Activated CD4-positive, alpha-beta T cell treated with anti-CD3 and anti-CD28 coated beads for 36 hours (primary cell): Measurements from ENCODE around the gene CCNB1IP1. TPM values are rescaled to one million over a fixed set of nuclear protein-coding genes. Genes with fewer than 3 reads are reported as not detected.
A peak's percentile ranks its signal among the peaks of the same experiment; 100 is the strongest.
"Not testable (repeated sequence)": the region's sequence is repeated elsewhere in the genome, so short reads cannot be mapped to it uniquely, and the experiment has no call there.

Experiments used
- ATAC-seq: fragments of 200-7000 bp; cut with Tn5 transposase; one replicate; pipeline ENCODE4 v1.10.0; 2021; ENCODE audit warnings: mild to moderate bottlenecking, moderate library complexity
- CTCF ChIA-PET: fragments of 350-600 bp; sonication (Branson Sonifier 250); formaldehyde crosslinking; loops from one replicate; lab custom pipeline; 2021; ENCODE audit warnings: antibody characterized with exemption; lab: Charles Lee
- POLR2A ChIA-PET: fragments of 350-600 bp; sonication (Branson Sonifier 250); formaldehyde crosslinking; loops from one replicate; lab custom pipeline; 2021; ENCODE audit warnings: antibody characterized with exemption, inconsistent platforms; lab: Charles Lee
- DNase-seq: peaks from one replicate; pipeline ENCODE4 v3.0.0-alpha.2; 2020
- H3K27ac Mint-ChIP-seq: one replicate; pipeline ENCODE4 v1.8.0; 2021; ENCODE audit warnings: mixed read lengths
- H3K27me3 Mint-ChIP-seq: one replicate; pipeline ENCODE4 v1.8.0; 2021; ENCODE audit warnings: mixed read lengths
- H3K36me3 Mint-ChIP-seq: one replicate; pipeline ENCODE4 v1.8.0; 2021; ENCODE audit warnings: low read depth, mixed read lengths
- H3K4me1 Mint-ChIP-seq: one replicate; pipeline ENCODE4 v1.8.0; 2021; ENCODE audit warnings: mixed read lengths
- H3K4me3 Mint-ChIP-seq: one replicate; pipeline ENCODE4 v1.8.0; 2021; ENCODE audit warnings: mild to moderate bottlenecking, moderate library complexity, mixed read lengths
- H3K9me3 Mint-ChIP-seq: one replicate; pipeline ENCODE4 v1.8.0; 2021; ENCODE audit warnings: low read depth, mixed read lengths
- intact Hi-C, 2 experiments: fragments of 100-400 bp; cut with DNase I in 1 of 2; cut with micrococcal nuclease in 1 of 2; formaldehyde crosslinking; loops; one replicate each; pipeline versions ENCODE4 v1.14.2 to v1.15.1; 2022 to 2024; cut with DNase I, micrococcal nuclease
- total RNA-seq, 2 experiments: library from RNA; stranded (reverse); gene quantifications; one replicate each; pipeline ENCODE4 v1.2.3, GENCODE V29; 2021

The CCNB1IP1 gene
- total RNA-seq, 2 experiments from 2014 or later = 57.4 to 67.0 TPM

- DNase-seq = peak; percentile 92
- POLR2A ChIA-PET = no interaction called here
- intact Hi-C loops = loop anchor here in 1 of 2 experiments (1.0 to 2.0 kb wide), 3 partner anchors 27 to 305 kb away; partner anchors contain the start of genes CCNB1IP1 and PARP2
- H3K9me3 Mint-ChIP-seq = no peaks in the 10 kb centered on the region
- CTCF ChIA-PET = interaction anchor here (0.7 to 2.2 kb wide), 10 partner anchors 10 to 331 kb away, joined by 3 to 13 read pairs (median 4); partner anchors contain the start of genes OR11H4 and PARP2
- H3K36me3 Mint-ChIP-seq = peaks cover 9% of the 10 kb centered on the region
- peak within 1 kb of the TSS; percentile 82 for H3K27ac Mint-ChIP-seq
- H3K4me1 Mint-ChIP-seq = peaks cover 23% of the 10 kb centered on the region
- H3K27me3 Mint-ChIP-seq = no peaks in the 10 kb centered on the region
- peak; percentile 98 for ATAC-seq
- H3K4me3 Mint-ChIP-seq = peak within 1 kb of the TSS; percentile 82
These were observed 27.6 kb downstream of the CCNB1IP1 start, which contains the start of gene TTC5 for GRCh38 chr14:20305265-20306078. Gene TTC5, minus strand, starts transcription at chr14:20305951. Its CDS starts 14 bp downstream, at chr14:20305937.

GRCh38 chr14:20302042-20302755, 30.9 kb downstream of the CCNB1IP1 start:
- H3K27me3 Mint-ChIP-seq = no peaks in the 10 kb centered on the region
- DNase-seq (no peak), ATAC-seq (no peak)
- POLR2A ChIA-PET = no interaction called here
- H3K27ac Mint-ChIP-seq = no peak overlapping the region
- H3K9me3 Mint-ChIP-seq = no peaks in the 10 kb centered on the region
- intact Hi-C loops = no loop called here
- CTCF ChIA-PET = no interaction called here
- H3K36me3 Mint-ChIP-seq = peaks cover 23% of the 10 kb centered on the region
- peaks cover 23% of the 10 kb centered on the region for H3K4me1 Mint-ChIP-seq
- H3K4me3 Mint-ChIP-seq = no peak overlapping the region

- Mint-ChIP-seq H3K4me1 (peaks cover 2% of the 10 kb centered on the region), H3K36me3 (peaks cover 44% of the 10 kb centered on the region)
- peak; percentile 8 for DNase-seq
These were observed 38.0 kb downstream of the CCNB1IP1 start for GRCh38 chr14:20295067-20295466.

GRCh38 chr14:20294636-20295035, 38.4 kb downstream of the CCNB1IP1 start:
- Mint-ChIP-seq H3K4me3 (no peak overlapping the region), H3K27ac (no peak overlapping the region), H3K9me3 (no peaks in the 10 kb centered on the region), H3K36me3 (peaks cover 45% of the 10 kb centered on the region), H3K27me3 (no peaks in the 10 kb centered on the region), H3K4me1 (peaks cover 2% of the 10 kb centered on the region)
- ChIA-PET POLR2A (interaction anchor here (0.6 kb wide), 1 partner anchor 33 kb away, joined by 3 read pairs; no protein-coding TSS in a partner anchor), CTCF (interaction anchor here (1.9 kb wide), 1 partner anchor 11 kb away, joined by 7 read pairs; the partner anchor contains the start of gene TTC5)
- no peak for ATAC-seq
- DNase-seq = no peak
- intact Hi-C loops = no loop called here

More at GRCh38 chr14:20295067-20295466, 38.0 kb downstream of the CCNB1IP1 start:
- ChIA-PET POLR2A (interaction anchor here (0.6 kb wide), 1 partner anchor 34 kb away, joined by 3 read pairs; no protein-coding TSS in a partner anchor), CTCF (interaction anchor here (1.9 kb wide), 1 partner anchor 11 kb away, joined by 7 read pairs; the partner anchor contains the start of gene TTC5)
- no peaks in the 10 kb centered on the region for H3K9me3 Mint-ChIP-seq
- peak; percentile 19 for ATAC-seq
- H3K4me3 Mint-ChIP-seq = no peak overlapping the region
- H3K27ac Mint-ChIP-seq = no peak overlapping the region
- H3K27me3 Mint-ChIP-seq = no peaks in the 10 kb centered on the region
- intact Hi-C loops = no loop called here

GRCh38 chr14:20281998-20282397, 51.1 kb downstream of the CCNB1IP1 start:
- peaks cover 70% of the 10 kb centered on the region for H3K36me3 Mint-ChIP-seq
- H3K9me3 Mint-ChIP-seq, DNase-seq, H3K27ac Mint-ChIP-seq, intact Hi-C loops, H3K27me3 Mint-ChIP-seq, CTCF ChIA-PET, POLR2A ChIA-PET, ATAC-seq, H3K4me3 Mint-ChIP-seq: not testable (repeated sequence)
- peaks cover 15% of the 10 kb centered on the region for H3K4me1 Mint-ChIP-seq

DNA sequence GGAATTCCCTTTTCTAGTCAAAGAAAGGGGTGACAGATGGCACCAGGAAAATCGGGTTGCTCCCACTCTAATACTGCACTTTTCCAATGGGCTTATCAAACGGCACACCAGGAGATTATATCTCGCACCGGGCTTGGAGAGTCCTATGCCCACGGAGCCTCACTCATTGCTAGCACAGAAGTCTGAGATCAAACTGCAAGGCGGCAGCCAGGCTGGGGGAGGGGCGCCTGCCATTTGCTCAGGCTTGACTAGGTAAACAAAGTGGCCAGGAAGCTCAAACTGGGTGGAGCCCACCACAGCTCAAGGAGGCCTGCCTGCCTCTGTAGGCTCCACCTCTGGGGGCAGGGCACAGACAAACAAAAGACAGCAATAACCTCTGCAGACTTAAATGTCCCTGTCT, 52.8 kb downstream of the CCNB1IP1 start:
- POLR2A ChIA-PET, H3K4me3 Mint-ChIP-seq, H3K27ac Mint-ChIP-seq, intact Hi-C loops, DNase-seq, ATAC-seq, H3K27me3 Mint-ChIP-seq, CTCF ChIA-PET: not testable (repeated sequence)
- peaks cover 68% of the 10 kb centered on the region for H3K36me3 Mint-ChIP-seq
- peaks cover 15% of the 10 kb centered on the region for H3K4me1 Mint-ChIP-seq
- peaks cover 13% of the 10 kb centered on the region for H3K9me3 Mint-ChIP-seq

DNA sequence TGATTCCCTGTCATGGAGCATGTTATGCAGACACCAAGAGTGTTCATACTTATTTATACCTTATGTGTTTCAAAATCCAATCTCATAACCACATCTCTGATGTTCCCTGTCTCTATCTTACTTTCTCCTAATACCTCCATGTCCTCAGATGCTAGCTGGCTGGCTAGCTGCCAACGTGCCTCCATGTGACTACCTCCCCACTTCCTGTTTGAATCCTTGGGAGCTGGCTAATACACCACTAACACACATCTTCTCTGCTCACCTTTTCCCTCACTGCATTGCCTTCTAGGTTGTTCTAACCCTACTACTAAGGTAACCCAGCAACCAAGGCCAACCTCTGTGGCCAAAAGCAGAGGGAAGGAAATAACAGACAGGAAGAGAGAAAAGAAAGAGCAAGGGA, 54.7 kb downstream of the CCNB1IP1 start:
- peak; percentile 17 for DNase-seq
- POLR2A ChIA-PET = interaction anchor here (0.6 kb wide), 1 partner anchor 116 kb away, joined by 4 read pairs; no protein-coding TSS in a partner anchor
- H3K27me3 Mint-ChIP-seq = no peaks in the 10 kb centered on the region
- ATAC-seq = no peak
- no peak overlapping the region for H3K4me3 Mint-ChIP-seq
- H3K36me3 Mint-ChIP-seq = peaks cover 69% of the 10 kb centered on the region
- H3K9me3 Mint-ChIP-seq = peaks cover 24% of the 10 kb centered on the region
- intact Hi-C loops = no loop called here
- no peak overlapping the region for H3K27ac Mint-ChIP-seq
- H3K4me1 Mint-ChIP-seq = peaks cover 15% of the 10 kb centered on the region
- CTCF ChIA-PET = no interaction called here

- ChIA-PET POLR2A (no interaction called here), CTCF (no interaction called here)
- no peak for ATAC-seq
- H3K9me3 Mint-ChIP-seq = peaks cover 30% of the 10 kb centered on the region
- H3K27ac Mint-ChIP-seq = no peak overlapping the region
- no peaks in the 10 kb centered on the region for H3K27me3 Mint-ChIP-seq
- peaks cover 15% of the 10 kb centered on the region for H3K4me1 Mint-ChIP-seq
- no peak for DNase-seq
- no peak overlapping the region for H3K4me3 Mint-ChIP-seq
- intact Hi-C loops = no loop called here
- H3K36me3 Mint-ChIP-seq = peaks cover 65% of the 10 kb centered on the region
These were observed 55.7 kb downstream of the CCNB1IP1 start for GRCh38 chr14:20277409-20277808.

- ChIA-PET POLR2A (no interaction called here), CTCF (interaction anchor here (0.6 kb wide), 1 partner anchor 334 kb away, joined by 3 read pairs; no protein-coding TSS in a partner anchor)
- no peak overlapping the region for H3K27ac Mint-ChIP-seq
- DNase-seq (no peak), ATAC-seq (no peak)
- peaks cover 34% of the 10 kb centered on the region for H3K9me3 Mint-ChIP-seq
- H3K4me1 Mint-ChIP-seq = peaks cover 6% of the 10 kb centered on the region
- no peak overlapping the region for H3K4me3 Mint-ChIP-seq
- intact Hi-C loops = no loop called here
- H3K36me3 Mint-ChIP-seq = peaks cover 46% of the 10 kb centered on the region
- no peaks in the 10 kb centered on the region for H3K27me3 Mint-ChIP-seq
These were observed 59.0 kb downstream of the CCNB1IP1 start for GRCh38 chr14:20274062-20274461.

- peaks cover 14% of the 10 kb centered on the region for H3K36me3 Mint-ChIP-seq
- ATAC-seq, H3K27ac Mint-ChIP-seq, intact Hi-C loops, CTCF ChIA-PET, H3K9me3 Mint-ChIP-seq, H3K4me1 Mint-ChIP-seq, DNase-seq, POLR2A ChIA-PET, H3K27me3 Mint-ChIP-seq, H3K4me3 Mint-ChIP-seq: not testable (repeated sequence)
These were observed 68.7 kb downstream of the CCNB1IP1 start for GRCh38 chr14:20264361-20264760.

DNA sequence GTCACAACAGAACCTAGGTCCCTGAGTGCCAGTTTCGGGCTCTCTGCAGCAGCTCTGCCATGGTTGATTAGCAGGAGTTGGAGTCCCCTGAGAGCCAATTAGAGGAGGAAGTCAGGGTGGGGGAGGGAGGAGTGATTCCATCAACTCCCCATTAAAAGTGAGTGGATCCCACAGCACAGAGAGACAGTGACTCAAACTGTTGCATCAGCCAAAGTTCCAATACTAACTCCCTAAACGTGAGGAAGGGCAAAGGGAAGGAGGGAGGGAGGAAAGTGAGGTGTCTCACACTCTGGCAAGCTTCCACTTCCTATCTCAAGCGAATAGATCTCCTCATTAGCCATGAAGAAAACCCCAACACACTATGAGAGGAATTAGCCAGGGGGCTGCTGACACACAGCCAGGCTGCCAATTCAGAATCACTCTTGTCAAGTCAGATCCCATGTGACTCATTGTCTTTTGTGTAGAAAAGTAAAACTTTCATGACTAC, 70.4 kb downstream of the CCNB1IP1 start:
- POLR2A ChIA-PET = no interaction called here
- Mint-ChIP-seq H3K9me3 (no peaks in the 10 kb centered on the region), H3K4me3 (no peak overlapping the region), H3K36me3 (peaks cover 10% of the 10 kb centered on the region), H3K4me1 (no peaks in the 10 kb centered on the region), H3K27ac (no peak overlapping the region), H3K27me3 (no peaks in the 10 kb centered on the region)
- no peak for DNase-seq
- no peak for ATAC-seq
- intact Hi-C loops = no loop called here
- CTCF ChIA-PET = no interaction called here
